Activated B cell treated with CpG ODN at 0.5 μM for 24 hours (primary cell): ENCODE data around the gene DMBT1. TPM values are rescaled to one million over a fixed set of nuclear protein-coding genes. Genes with fewer than 3 reads are reported as not detected.

Experiments used
- ATAC-seq: fragments of 200-7000 bp; cut with Tn5 transposase; one replicate; pipeline ENCODE4 v1.10.0; 2021; ENCODE audit warnings: low read depth, mild to moderate bottlenecking, moderate library complexity
- CTCF ChIA-PET: fragments of 350-600 bp; sonication (Branson Sonifier 250); formaldehyde crosslinking; loops from one replicate; lab custom pipeline; 2021; ENCODE audit warnings: antibody characterized with exemption; lab: Charles Lee
- POLR2A ChIA-PET: fragments of 350-600 bp; sonication (Branson Sonifier 250); formaldehyde crosslinking; loops from one replicate; lab custom pipeline; 2021; ENCODE audit warnings: antibody characterized with exemption; lab: Charles Lee
- DNase-seq: peaks from one replicate; pipeline ENCODE4 v3.0.0; 2022
- H3K27ac Mint-ChIP-seq: one replicate; pipeline ENCODE4 v1.8.0; 2020; ENCODE audit warnings: mixed read lengths
- H3K27me3 Mint-ChIP-seq: one replicate; pipeline ENCODE4 v1.8.0; 2021; ENCODE audit warnings: mixed read lengths
- H3K36me3 Mint-ChIP-seq: one replicate; pipeline ENCODE4 v1.8.0; 2021; ENCODE audit warnings: low read depth, mixed read lengths
- H3K4me1 Mint-ChIP-seq: one replicate; pipeline ENCODE4 v1.8.0; 2021; ENCODE audit warnings: mixed read lengths
- H3K4me3 Mint-ChIP-seq: one replicate; pipeline ENCODE4 v1.8.0; 2020; ENCODE audit warnings: mild to moderate bottlenecking, mixed read lengths
- H3K9me3 Mint-ChIP-seq: one replicate; pipeline ENCODE4 v1.8.0; 2020; ENCODE audit warnings: mixed read lengths
- CTCF ChIP-seq: fragments of 200-600 bp; IDR thresholded peaks from one replicate; pipeline ENCODE4 v1.8.0; 2022; ENCODE audit warnings: antibody characterized with exemption, mild to moderate bottlenecking
- intact Hi-C: fragments of 100-400 bp; cut with micrococcal nuclease; formaldehyde crosslinking; loops from one replicate; pipeline ENCODE4 v1.15.1; 2024
- total RNA-seq: library from RNA; stranded (reverse); gene quantifications from 2 replicates; pipeline ENCODE4 v1.2.3, GENCODE V29; 2022

DMBT1 gene
- total RNA-seq, 1 donor from 2014 or later = not detected

- H3K9me3 Mint-ChIP-seq = peaks cover 3% of the 10 kb centered on the region
- ChIA-PET CTCF (no interaction called here), POLR2A (no interaction called here)
- no peaks in the 10 kb centered on the region for H3K4me1 Mint-ChIP-seq
- TF ChIP-seq CTCF = no peak
- H3K27ac Mint-ChIP-seq = no peak overlapping the region
- no peak overlapping the region for H3K4me3 Mint-ChIP-seq
- DNase-seq (no peak), ATAC-seq (no peak)
- intact Hi-C loops = no loop called here
- peaks cover 7% of the 10 kb centered on the region for H3K27me3 Mint-ChIP-seq
- H3K36me3 Mint-ChIP-seq = no peaks in the 10 kb centered on the region
Measured at GRCh38 chr10:122551450-122551849, 9.1 kb upstream of the DMBT1 start.

- ATAC-seq = no peak
- POLR2A ChIA-PET = no interaction called here
- CTCF ChIA-PET = no interaction called here
Measured at GRCh38 chr10:122553341-122553740, 7.2 kb upstream of the DMBT1 start.

GRCh38 chr10:122554131-122555036 lies 6.2 kb upstream of the DMBT1 start:
- ATAC-seq (no peak), DNase-seq (no peak)
- CTCF ChIA-PET = no interaction called here
- TF ChIP-seq CTCF = no peak
- Mint-ChIP-seq H3K4me3 (no peak overlapping the region), H3K4me1 (no peaks in the 10 kb centered on the region), H3K9me3 (peaks cover 3% of the 10 kb centered on the region), H3K36me3 (no peaks in the 10 kb centered on the region), H3K27ac (no peak overlapping the region), H3K27me3 (peaks cover 7% of the 10 kb centered on the region)
- intact Hi-C loops = no loop called here
- POLR2A ChIA-PET = no interaction called here

More at GRCh38 chr10:122553341-122553740, 7.2 kb upstream of the DMBT1 start:
- Mint-ChIP-seq H3K4me3 (no peak overlapping the region), H3K9me3 (peaks cover 3% of the 10 kb centered on the region), H3K27me3 (peaks cover 7% of the 10 kb centered on the region), H3K4me1 (no peaks in the 10 kb centered on the region), H3K27ac (no peak overlapping the region), H3K36me3 (no peaks in the 10 kb centered on the region)
- intact Hi-C loops = no loop called here
- no peak for DNase-seq
- no peak for TF ChIP-seq CTCF

- no peak overlapping the region for H3K4me3 Mint-ChIP-seq
- peaks cover 3% of the 10 kb centered on the region for H3K9me3 Mint-ChIP-seq
- no peak for ATAC-seq
- H3K36me3 Mint-ChIP-seq = no peaks in the 10 kb centered on the region
- ChIA-PET CTCF (no interaction called here), POLR2A (no interaction called here)
- intact Hi-C loops = no loop called here
- H3K4me1 Mint-ChIP-seq = no peaks in the 10 kb centered on the region
- no peak overlapping the region for H3K27ac Mint-ChIP-seq
- peaks cover 7% of the 10 kb centered on the region for H3K27me3 Mint-ChIP-seq
- no peak for DNase-seq
- TF ChIP-seq CTCF = no peak
Measured at GRCh38 chr10:122555442-122555841, 5.1 kb upstream of the DMBT1 start.

GRCh38 chr10:122557516-122557915 lies 3.0 kb upstream of the DMBT1 start:
- H3K27me3 Mint-ChIP-seq = peaks cover 14% of the 10 kb centered on the region
- POLR2A ChIA-PET = no interaction called here
- H3K4me3 Mint-ChIP-seq = no peak overlapping the region
- no peaks in the 10 kb centered on the region for H3K4me1 Mint-ChIP-seq
- DNase-seq (no peak), ATAC-seq (no peak)
- CTCF ChIA-PET = interaction anchor here (0.7 kb wide), 1 partner anchor 1067 kb away, joined by 3 read pairs; no protein-coding TSS in a partner anchor
- no peaks in the 10 kb centered on the region for H3K36me3 Mint-ChIP-seq
- no peak for TF ChIP-seq CTCF
- H3K9me3 Mint-ChIP-seq = peaks cover 3% of the 10 kb centered on the region
- H3K27ac Mint-ChIP-seq = no peak overlapping the region
- intact Hi-C loops = no loop called here
